ENCODE measurements around the gene SCN9A.

Gene SCN9A

DNA sequence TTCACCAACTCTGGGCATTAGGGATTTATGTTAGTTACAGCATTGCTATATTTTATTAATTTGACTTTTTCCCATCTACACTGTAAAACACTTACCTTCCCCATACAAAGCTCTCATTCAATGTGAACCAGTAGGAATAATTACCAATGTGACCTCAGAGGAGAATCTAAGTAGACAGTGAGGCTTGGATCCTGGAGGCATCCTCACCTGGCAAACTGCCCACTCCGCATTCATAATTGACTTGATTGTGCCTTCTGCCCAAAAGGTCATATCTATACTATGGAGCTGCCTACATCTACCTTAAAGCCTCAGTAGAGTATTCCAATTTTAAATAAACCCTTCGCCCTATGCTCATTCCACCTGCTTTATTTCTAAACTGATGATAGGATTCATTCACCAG is 202.5 kb downstream of the SCN9A start:
- no peak for DNase-seq (ENCODE audit: low read depth)

DNA sequence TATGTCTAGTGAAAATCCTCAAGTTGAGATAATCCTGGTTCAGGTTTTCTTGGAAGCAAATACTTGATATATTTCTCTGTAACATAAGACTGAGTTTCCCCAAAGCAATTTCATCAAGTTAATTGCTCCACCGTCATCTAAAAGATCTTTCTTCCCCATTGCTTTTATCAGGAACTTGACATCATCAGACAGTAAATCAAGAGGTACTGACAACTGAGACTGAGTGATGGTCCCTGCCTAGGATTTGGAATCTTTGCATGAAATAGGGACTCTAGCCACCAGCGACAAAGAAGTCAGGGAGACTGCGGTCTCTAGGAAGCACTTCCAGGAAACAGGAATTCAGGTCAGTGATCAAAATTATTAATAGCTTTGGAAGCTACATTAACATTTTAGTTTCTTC is 204.5 kb downstream of the SCN9A start:
- no peak for DNase-seq (ENCODE audit: low read depth)

DNA sequence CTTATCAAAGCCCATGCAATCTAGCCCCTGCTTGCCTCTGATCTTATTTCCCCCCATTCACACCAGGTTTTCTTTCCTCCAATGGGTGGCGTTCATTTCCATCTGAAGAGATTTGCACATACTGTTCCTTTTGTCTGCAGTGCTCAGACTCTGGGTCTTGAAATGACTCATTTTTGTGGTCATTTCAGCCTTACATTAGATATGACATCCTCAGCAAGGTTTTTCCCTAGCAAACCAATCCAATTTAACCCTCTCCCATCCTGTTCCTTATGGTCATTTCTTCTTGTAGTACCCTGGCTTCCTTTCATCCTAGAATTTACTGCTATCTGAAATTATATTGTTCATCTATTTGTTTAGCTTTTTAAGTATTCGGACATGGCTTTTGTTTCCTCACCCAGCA is 205.4 kb downstream of the SCN9A start:
- DNase-seq (ENCODE audit: low read depth), result no peak

DNA sequence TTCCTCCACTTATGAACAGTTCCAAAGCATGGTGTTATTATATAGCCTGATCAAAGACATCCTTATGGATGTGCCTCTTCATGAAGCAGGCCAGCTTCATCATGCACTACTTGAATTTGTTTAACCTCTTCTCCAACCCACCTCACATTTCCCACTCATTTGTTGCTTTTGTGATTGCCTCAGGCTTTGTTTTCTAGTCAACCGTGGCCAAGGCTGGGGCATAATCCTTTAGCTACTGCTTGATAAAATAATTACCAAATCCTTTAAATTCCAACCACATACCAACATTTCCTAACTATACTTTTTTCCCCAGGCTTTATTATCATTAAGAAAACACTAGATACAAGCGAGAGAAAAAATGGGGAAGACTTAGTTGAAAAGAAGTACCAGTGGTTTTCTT is 208.3 kb downstream of the SCN9A start:
- DNase-seq (ENCODE audit: low read depth), result no peak

DNA sequence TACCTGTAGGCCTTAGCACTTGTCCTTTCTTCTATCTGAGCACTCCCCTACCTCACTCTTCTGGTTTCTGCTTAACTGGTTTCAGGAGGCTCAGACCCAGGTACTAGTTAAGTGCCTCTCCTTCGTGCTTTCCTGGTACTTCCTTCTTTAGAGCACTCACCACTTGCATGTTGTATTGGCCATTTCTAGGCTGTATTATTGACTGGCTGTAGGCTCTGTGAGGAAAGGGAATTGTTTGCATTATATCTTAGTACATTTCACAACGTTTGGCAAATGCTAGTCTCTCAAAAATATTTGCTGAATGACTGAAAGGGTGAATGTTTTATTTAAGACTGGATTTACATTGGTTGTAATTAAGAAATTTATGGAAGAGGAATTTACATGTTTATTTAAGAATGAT is 212.0 kb downstream of the SCN9A start:
- no peak for DNase-seq (ENCODE audit: low read depth)

DNA sequence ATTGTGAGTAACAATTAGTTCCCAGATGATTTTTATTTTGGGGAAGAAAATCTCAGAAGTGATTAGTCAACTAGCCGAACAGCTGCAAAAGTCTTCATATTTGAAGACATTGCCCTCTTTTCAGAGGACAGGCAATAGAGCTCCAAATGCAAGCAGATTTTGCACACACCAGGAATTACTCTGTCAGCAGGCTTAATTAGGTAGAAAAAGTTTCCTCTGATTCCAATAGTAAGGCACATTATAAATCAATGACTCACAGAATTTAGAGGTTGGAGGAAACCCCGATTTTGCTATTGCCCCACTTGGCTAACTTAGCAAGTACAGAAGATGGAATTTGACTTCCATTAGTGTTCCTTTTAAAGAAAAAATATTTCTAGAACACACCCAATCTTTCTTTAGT is 217.2 kb downstream of the SCN9A start:
- DNase-seq (ENCODE audit: low read depth), result no peak

DNA sequence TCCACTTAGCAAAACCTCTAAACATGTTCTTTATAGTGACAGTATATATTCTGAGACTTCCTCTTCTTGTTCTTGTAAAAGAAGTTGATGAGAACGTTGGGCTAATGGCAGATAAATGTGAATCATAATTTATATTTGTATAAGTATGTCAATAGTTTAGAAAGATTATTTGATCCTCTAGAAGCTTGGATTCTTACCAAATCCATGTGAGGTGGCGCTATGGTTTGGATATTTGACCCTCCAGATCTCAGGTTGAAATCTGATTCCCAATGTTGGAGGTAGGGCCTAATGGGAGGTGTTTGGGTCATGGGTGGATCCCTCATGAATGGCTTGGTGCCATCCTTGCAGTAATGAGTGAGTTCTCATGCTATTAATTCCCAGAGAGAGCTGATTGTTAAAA is 218.2 kb downstream of the SCN9A start:
- DNase-seq (ENCODE audit: low read depth), result no peak

DNA sequence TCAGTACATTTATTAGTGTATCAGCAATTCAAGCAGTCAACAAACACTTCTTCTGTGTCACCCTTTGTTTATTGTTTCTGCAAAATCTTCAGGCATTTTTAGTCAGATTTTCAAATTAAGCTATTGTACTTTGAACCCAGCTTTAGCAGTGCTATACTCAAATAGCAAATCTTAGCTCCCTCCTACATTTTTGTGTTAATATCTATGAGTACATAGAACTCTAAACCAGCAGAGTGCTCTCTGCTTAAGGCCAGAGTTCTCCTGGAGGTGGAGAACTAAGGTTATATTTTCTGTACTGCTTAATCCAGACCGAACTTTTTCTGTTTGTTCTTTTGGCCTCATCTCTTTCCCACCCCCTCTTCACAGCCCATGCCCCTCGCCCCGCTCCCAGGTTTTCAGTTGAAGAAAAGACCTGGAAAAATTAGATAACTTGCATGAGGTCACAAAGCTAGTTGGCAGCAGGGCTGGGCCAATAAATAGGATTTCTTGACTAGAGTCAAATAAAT is 218.7 kb downstream of the SCN9A start:
- DNase-seq (ENCODE audit: low read depth), result no peak

DNA sequence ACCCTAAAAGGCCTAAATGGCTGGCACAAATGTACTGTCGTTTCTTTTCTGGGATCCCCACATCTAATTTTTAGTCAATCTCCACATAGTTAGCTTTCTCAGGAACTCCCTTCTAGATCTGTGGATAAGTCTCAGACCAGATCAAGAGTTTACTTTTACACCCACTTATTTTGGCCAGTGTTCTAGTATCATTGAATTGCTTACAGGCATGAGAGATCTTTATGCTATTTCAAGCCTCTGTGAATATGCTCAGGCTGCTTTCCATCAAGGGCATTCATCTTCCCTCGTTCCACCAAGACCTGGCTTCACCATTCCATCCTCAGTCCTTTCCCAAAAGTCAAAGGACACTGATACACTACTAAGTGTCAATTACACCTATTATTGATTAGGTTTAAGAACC is 220.2 kb downstream of the SCN9A start:
- DNase-seq (ENCODE audit: low read depth), result no peak

DNA sequence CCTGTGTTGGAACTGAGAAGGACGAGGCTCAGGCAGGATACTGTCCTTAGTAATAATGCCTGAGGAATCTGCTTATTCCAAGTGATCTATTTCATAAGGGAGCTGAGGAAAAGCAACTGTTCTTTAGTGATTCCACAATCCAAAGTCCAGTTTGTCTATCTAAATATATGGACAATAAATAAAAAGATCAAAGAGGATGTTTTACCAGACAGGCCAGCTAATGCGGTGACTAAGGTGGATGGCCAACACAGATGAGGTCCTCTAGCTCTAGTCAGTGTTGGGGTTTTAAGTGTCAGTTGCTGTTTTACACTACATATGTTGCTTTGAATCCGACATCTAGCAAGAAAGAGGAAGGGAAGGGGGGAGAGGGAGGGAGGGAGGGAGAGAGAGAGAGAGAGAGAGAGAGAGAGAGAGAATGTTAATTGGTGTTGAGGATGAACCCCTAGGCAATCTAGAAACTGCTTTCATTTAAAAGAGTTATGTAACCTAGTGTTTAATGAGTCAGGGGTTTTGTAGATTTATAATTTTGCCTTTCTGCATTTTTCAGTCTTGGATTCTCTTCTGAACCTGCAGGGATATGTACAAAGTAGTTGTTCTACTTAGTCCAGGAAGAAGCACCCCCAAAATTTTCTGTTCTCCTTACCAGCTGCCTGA is 220.9 kb downstream of the SCN9A start:
- no peak for DNase-seq (ENCODE audit: low read depth)

DNA sequence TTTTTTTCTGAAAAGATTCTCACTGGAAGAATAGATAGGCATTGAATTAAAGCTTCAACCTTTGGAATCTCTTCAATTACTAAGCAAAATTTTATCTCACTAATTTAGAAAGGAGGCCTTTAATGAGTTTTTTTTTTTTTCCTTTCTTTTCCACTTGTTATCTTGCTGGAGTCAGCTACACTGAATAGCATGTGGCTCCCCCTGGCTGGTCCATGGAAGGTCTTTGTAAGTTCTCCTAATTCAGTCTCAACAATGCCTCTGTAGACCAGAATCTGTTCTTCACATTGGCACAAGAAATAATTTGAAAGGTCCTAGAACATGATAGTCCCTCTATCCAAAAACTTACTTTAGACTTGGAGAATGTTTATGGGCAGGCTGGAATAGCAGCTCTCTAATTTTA is 223.7 kb downstream of the SCN9A start:
- DNase-seq (ENCODE audit: low read depth), result no peak

DNA sequence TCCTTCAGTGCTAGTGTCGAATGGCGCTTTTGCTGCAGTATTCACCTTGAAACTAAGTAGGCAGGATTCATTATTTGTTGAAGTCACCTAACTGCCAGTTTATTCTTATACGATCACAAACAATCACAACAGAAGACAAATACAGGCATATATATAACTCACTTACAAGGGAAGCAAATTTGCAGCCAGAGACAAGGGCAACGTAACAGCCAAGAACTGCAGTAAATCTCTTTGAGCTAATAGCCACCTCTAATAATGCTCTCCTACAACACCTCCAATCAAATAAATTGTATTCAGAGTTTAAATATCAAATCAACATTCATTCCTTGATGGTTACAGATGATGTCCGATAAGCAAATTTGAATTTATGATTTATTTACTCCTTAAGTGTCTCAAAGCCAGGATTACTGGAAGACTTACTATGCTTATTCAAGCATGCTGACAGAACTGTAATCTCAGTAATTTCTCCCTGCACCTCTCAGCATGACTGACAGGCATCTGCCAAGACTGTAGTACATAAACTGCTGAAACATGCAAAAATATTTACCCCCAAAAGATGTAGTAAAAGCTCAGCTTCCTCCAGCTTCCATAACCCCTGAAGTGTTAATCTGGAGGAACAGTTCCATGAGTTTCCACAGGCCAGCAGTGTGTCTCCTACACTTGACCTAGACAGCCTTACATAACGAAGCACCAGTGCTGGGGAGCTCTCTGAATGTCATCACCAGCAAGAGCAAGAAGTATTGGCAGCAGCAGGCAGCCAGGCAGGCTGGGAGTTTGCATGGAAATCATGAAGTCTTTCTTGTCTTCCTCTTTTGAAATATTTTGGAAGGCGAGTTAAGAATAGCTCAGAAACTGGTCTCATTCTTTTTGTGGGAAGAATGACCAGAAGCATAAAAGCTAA is 227.0 kb downstream of the SCN9A start:
- DNase-seq (ENCODE audit: low read depth), result no peak

DNA sequence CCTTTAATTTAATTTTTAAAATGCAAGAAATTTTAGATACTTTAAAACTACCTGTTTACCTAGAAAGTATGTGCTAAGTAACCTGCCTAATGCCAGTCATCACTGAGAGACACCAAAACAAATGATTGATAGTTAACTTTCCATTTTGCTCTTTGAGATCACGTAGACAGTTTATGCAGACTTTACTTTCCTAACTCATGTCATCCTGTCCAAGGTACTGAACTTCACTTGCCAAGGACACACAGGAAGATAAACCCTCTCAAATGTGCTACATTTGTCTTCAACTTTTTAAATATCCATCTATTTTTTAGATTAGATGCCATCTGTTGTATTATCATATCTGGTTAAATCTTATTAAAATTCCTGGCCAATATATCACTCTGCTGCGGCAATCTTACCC is 227.9 kb downstream of the SCN9A start:
- DNase-seq (ENCODE audit: low read depth), result no peak

All from stimulated activated CD8-positive, alpha-beta memory T cell treated with anti-CD3 and anti-CD28 coated beads, Interleukin-7, amount 100 ng/mL, for 24 hours (primary cell).